ENCODE results near the gene ZNF700.
"Not testable (repeated sequence)": the region's sequence is repeated elsewhere in the genome, so short reads cannot be mapped to it uniquely, and the experiment has no call there.

ZNF700 gene

DNA sequence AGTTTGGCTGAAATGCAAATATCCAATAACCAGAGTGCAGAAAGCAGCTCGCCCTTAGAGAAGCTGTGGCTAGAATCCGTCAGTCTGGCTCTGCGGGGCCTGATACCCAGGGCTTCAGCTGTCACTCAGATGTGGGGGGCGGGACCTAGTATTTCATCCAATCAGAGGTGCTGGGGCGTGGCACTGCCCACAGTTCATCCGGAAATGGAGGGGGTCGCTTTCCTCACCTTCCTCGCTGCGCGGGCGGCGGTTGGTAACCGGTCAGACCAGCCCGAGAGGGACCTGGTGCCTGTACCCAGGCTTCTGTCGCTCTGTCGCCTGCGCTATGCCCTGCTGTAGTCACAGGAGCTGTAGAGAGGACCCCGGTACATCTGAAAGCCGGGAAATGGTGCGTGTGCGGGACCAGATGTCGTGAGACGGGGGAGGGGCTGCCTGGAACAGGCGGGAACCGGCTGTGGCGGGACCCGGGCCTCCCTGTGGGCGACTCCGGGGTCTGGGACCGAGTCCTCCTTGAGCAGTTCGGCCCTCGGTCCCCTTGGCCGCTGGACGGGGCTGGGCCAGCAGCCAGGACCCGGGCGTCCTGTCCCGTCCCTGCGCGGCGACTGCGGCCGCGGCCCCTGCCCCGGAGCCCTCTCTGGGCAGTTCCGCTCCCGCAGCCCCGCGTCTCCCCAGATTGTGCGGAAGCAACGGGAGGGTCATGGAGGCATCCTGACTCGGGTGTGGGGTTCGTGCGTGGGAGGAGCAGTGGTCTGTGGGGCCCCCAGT lies at the start of gene ZNF700:
TSS of gene ZNF700 (plus strand) at position 222 of the 765 bp plus-strand sequence. CDS start at position 326, 104 bp downstream.
- DNase-seq (ENCODE audit: low read depth in 3 of 3) = peak; percentile 88 to 94 (median 90)

DNA sequence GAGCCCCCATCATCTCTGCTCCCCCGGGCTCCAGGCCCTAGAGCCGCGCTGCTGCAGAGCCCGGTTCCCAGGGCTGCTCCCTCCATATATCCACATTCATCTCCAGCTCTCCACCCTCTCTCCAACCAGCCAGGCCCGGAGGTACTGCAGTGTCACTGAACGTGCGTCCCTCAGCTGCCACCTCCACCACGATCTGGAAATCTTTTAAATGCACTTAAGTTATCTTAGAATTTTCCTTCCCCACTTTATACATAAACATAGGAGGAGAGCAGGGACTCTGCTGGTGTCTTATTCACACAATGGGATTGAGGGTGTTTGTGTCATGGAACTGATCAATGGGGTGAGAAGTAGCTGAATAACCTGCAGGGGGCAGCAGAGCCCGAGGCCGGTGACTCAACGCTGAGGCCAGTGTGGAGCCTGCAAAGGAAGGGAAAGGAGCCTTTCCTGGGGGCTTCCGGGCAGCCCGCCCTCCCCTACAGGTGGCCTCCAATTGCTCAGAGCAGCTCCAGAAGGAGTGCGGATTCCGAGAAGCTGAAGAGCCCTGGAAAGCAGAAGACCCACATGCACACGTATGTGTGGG lies 45.1 kb upstream of the ZNF700 start:
- peak; percentile 19 to 40 (median 22) for DNase-seq (ENCODE audit: low read depth in 3 of 3)

DNA sequence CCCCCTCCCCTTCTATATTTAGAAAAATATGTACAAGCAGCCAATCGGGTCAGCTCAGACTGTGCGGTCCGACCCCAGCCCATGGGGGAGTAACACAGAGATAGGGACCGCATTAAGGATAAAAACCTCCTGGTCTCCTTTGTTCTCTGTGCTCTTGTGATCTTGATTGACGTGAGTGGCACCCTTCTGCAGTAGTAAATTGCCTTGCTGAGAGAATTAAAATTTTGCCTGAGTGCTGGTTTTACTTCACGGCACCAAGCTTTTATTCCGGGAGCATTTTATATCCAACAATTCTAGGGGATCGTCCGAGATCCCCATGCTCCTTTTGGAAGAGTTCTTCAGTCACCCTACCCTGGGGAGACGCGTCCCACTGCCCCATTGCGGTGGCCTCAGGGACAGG lies 44.3 kb upstream of the ZNF700 start:
- no peak for DNase-seq (ENCODE audit: low read depth in 3 of 3)

GRCh38 chr19:11881151-11881800 lies 43.6 kb upstream of the ZNF700 start:
- DNase-seq (ENCODE audit: low read depth in 3 of 3) = peak; percentile 27 to 61 (median 44)

GRCh38 chr19:11882606-11883005 lies 42.3 kb upstream of the ZNF700 start:
- DNase-seq (ENCODE audit: low read depth in 3 of 3) = no peak

GRCh38 chr19:11887234-11887610 lies 37.7 kb upstream of the ZNF700 start:
- DNase-seq (ENCODE audit: low read depth in 3 of 3) = peak in 1 of 3 donors; percentile 1

DNA sequence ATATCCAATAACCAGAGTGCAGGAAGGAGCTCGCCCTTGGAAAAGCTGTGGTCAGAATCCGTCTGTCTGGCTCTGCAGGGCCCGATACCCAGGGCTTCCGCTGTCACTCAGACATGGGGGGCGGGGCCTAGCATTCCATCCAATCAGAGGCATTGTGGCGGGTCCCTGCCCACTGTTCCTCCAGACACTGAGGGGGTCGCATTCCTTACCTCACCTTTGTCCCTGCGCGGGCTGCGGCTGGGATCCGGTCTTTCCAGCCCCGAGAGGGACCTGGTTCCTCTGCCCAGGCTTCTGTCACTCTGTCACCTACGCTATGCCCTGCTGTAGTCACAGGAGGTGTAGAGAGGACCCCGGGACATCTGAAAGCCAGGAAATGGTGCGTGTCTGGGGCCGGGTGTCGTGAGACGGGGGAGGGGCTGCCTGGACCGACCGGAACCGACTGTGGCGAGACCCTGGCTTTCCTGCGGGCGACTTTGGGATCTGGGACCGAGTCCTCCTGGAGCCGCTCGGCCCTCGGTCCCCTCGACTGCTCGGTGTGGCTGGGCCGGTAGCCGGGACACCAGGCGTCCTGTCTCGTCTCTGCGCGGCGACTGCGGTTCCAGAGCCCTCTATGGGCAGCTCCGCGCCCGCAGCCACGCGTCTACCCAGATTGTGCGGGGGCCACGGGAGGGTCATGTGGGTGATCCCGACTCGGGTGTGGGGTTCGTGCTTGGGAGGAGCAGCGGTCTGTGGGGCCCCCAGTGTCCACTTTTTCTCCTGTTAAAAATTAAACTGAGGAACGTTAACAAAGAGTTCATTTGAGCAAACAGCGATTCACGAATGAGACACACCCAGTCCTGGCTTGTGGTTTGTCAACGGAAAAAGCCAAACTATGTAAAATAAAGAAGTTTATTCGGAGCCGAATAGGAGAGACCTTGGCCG lies 37.0 kb upstream of the ZNF700 start, which contains the start of gene ZNF69:
TSS of gene ZNF69 (plus strand) at position 172 of the 921 bp plus-strand sequence. CDS start at position 314, 142 bp downstream.
- DNase-seq (ENCODE audit: low read depth in 3 of 3) = peak; percentile 21 to 64 (median 32)

DNA sequence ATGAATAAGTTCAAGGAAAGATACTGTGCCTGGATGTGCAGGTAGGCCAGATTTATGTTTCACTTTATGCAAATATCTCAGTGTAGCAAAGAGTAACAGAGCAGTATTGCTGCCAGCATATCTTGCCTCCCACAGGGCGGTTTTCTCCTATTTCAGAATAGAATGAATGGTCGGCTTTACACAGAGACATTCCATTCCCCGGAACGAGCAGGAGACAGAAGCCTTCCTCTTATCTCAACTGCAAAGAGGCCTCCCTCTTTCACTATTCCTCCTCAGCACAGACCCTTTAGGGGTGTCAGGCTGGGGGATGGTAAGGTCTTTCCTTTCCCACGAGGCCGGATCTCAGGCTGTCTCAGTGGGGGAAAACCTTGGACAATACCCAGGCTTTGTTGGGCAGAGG lies 35.0 kb upstream of the ZNF700 start:
- DNase-seq (ENCODE audit: low read depth in 3 of 3) = not testable (repeated sequence)

- DNase-seq (ENCODE audit: low read depth in 3 of 3) = no peak
Measured at GRCh38 chr19:11890634-11891033, 34.3 kb upstream of the ZNF700 start.

- DNase-seq (ENCODE audit: low read depth in 3 of 3) = no peak
Measured at GRCh38 chr19:11894851-11895250, 30.1 kb upstream of the ZNF700 start.

GRCh38 chr19:11902228-11902627 lies 22.7 kb upstream of the ZNF700 start:
- DNase-seq (ENCODE audit: low read depth in 3 of 3) = no peak

DNA sequence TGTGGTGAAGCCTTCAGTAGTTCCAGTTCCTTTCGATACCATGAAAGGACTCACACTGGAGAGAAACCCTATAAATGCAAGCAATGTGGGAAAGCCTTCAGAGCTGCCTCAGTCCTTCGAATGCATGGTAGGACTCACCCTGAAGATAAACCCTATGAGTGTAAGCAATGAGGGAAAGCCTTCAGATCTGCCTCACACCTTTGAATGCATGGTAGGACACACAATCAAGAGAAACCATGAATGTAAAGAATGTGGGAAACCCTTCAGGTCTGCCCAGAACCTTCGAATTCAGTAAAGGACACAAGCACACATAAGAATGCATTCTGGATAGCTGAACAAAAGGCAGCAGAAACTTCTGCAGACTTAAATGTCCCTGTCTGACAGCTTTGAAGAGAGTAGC lies 19.0 kb upstream of the ZNF700 start:
- DNase-seq (ENCODE audit: low read depth in 3 of 3) = no peak

GRCh38 chr19:11911937-11912336 lies 13.0 kb upstream of the ZNF700 start:
- DNase-seq (ENCODE audit: low read depth in 3 of 3) = not testable (repeated sequence)

DNA sequence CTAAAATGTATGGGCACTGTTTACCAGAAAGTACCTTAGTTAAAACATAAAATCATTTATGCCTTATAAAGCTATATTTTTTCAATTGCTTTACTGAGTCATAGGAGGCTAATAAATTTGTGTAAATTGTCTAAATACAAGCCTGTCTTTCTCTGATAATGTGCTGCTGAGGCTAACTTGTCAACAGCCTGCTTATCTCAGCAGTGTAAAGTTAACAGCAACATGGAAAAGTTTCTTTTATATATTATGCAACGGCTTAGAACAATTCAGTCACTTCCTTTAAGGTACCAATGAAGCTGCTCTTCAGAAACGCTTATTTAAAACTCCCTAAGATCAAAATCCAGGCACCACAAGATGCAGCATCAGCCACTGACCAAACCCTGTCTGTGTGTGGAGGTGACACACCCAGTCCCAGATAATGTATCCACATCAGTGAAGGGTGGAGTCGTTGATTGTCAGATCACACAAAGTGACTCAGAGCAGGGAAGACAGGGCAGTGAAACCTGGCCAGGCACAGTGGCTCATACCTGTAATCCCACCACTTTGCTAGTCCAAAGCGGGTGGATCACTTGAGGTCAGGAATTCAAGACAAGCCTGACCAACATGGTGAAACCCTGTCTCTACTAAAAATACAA lies 10.4 kb upstream of the ZNF700 start:
- DNase-seq (ENCODE audit: low read depth in 3 of 3) = not testable (repeated sequence)

GRCh38 chr19:11921852-11922495 lies 2.9 kb upstream of the ZNF700 start:
- no peak for DNase-seq (ENCODE audit: low read depth in 3 of 3)

DNA sequence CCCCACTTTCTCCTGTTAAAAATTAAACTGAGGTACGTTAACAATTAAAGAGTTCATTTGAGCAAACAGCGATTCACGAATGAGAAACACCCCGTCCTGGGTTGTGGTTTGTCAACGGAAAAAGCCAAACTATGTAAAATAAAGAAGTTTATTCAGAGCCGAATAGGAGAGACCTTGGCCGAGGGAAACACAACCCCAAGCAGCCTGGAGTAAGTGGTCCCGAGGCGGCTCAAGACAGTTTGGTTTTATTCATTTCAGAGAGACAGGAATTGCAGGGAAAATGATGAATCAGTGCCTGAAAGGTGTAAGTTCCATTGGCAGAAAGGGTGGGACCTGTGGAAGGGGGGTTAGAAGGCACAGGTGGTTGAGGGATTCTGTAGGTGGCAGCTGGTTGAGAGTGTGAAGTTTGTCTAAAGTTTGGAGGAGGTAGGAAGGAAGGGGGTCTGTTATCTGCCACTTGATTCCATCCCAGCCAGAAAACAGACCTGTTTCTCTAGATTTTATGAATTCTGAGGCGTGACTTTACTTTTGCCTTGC lies 812 bp downstream of the ZNF700 start:
- not testable (repeated sequence) for DNase-seq (ENCODE audit: low read depth in 3 of 3)

DNA sequence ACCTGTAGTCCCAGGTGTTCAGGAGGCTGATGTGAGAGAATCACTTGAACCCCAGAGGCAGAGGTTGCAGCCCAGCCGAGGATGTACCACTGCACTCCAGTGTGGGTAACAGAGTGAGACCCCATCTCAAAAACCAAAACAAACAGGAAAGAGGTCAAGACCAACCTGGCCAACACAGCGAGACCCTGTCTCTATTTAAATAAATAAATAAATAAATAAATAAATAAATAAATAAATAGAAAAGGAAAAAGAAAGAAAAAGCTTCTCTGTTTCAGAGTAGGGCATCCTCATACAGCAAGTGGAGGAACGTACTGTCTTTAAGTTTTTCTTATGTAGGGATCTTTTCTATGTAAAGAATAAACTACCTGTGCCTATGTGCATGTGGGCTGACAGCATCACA lies 2.3 kb downstream of the ZNF700 start:
- DNase-seq (ENCODE audit: low read depth in 3 of 3) = no peak

DNA sequence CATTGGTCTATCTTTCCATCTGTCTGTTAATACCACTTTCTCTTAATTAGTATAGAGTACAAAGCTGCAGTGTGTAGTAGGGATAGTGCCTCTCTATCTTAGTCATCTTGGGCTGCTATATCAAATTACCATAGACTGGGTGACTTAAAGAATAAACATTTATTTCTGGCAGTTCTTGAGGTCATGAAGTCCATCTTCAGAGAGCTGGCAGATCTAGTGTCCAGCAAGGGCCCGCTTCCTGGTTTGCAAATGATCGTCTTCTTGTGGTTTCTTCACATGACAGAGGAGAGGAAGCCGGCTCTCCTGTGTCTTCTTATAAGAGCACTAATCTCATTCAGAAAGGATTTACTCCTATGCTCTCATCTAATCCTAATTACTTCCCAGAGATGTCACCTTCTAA lies 6.1 kb downstream of the ZNF700 start:
- DNase-seq (ENCODE audit: low read depth in 3 of 3) = no peak

GRCh38 chr19:11931513-11931912 lies 6.6 kb downstream of the ZNF700 start:
- no peak for DNase-seq (ENCODE audit: low read depth in 3 of 3)

GRCh38 chr19:11935829-11936228 lies 10.9 kb downstream of the ZNF700 start:
- not testable (repeated sequence) for DNase-seq (ENCODE audit: low read depth in 3 of 3)

All from stimulated activated CD4-positive, alpha-beta T cell treated with anti-CD3 and anti-CD28 coated beads, TNF-alpha, amount 100 ng/mL, for 48 hours (primary cell).